HG02642 (cell line): ENCODE results near the gene MELTF.
A peak's percentile ranks its signal among the peaks of the same experiment; 100 is the strongest.
"Not testable (repeated sequence)": the region's sequence is repeated elsewhere in the genome, so short reads cannot be mapped to it uniquely, and the experiment has no call there.

ENCODE experiments used
- ATAC-seq: cut with Tn5 transposase; IDR thresholded peaks from one replicate; pipeline ENCODE4 v1.9.1; 2021; ENCODE audit warnings: mild to moderate bottlenecking; ENCODE audit not compliant: unreplicated experiment, poor library complexity

Gene MELTF

GRCh38 chr3:197029511-197030167, at the start of gene MELTF:
TSS of gene MELTF (minus strand) at chr3:197029817. CDS start at chr3:197029702, 115 bp downstream.
- peak; percentile 78 for ATAC-seq

GRCh38 chr3:197076415-197076814, 46.8 kb upstream of the MELTF start:
- ATAC-seq: no peak

GRCh38 chr3:197068077-197068476, 38.5 kb upstream of the MELTF start:
- no peak for ATAC-seq

GRCh38 chr3:197064771-197065170, 35.2 kb upstream of the MELTF start:
- no peak for ATAC-seq

GRCh38 chr3:197062446-197062845, 32.8 kb upstream of the MELTF start:
- no peak for ATAC-seq

- ATAC-seq: not testable (repeated sequence)
These were observed 22.0 kb upstream of the MELTF start for GRCh38 chr3:197051637-197052036.

- peak; percentile 53 for ATAC-seq
These were observed 20.9 kb upstream of the MELTF start for GRCh38 chr3:197050511-197050910.

GRCh38 chr3:197042539-197042938, 12.9 kb upstream of the MELTF start:
- no peak for ATAC-seq

- no peak for ATAC-seq
These were observed 12.4 kb upstream of the MELTF start for GRCh38 chr3:197041875-197042488.

GRCh38 chr3:197040658-197041057, 11.0 kb upstream of the MELTF start:
- no peak for ATAC-seq

GRCh38 chr3:197038679-197039462, 9.3 kb upstream of the MELTF start:
- no peak for ATAC-seq

- ATAC-seq: no peak
These were observed 6.0 kb upstream of the MELTF start for GRCh38 chr3:197035577-197035976.

GRCh38 chr3:197034778-197035177, 5.2 kb upstream of the MELTF start:
- ATAC-seq: not testable (repeated sequence)

GRCh38 chr3:197033764-197034163, 4.1 kb upstream of the MELTF start:
- ATAC-seq: not testable (repeated sequence)

- ATAC-seq: no peak
These were observed 2.0 kb upstream of the MELTF start for GRCh38 chr3:197031315-197032285.

- ATAC-seq: no peak
These were observed 1.0 kb upstream of the MELTF start for GRCh38 chr3:197030379-197031314.

- peak; percentile 35 for ATAC-seq
These were observed 698 bp downstream of the MELTF start for GRCh38 chr3:197028728-197029510.
